Glutamatergic neuron (in vitro differentiated cells): Measurements from ENCODE around the gene RALGPS1. TPM values are rescaled to one million over a fixed set of nuclear protein-coding genes. Genes with fewer than 3 reads are reported as not detected.
A peak's percentile ranks its signal among the peaks of the same experiment; 100 is the strongest.

Source experiments
- DNase-seq: peaks from one replicate; pipeline ENCODE4 v3.0.0; 2022
- H3K27ac Mint-ChIP-seq: one replicate; pipeline ENCODE4 v1.8.0; 2020; ENCODE audit warnings: mild to moderate bottlenecking, mixed read lengths, inconsistent platforms; ENCODE audit not compliant: unreplicated experiment
- H3K27me3 Mint-ChIP-seq: one replicate; pipeline ENCODE4 v1.8.0; 2020; ENCODE audit warnings: mild to moderate bottlenecking, moderate library complexity, mixed read lengths, inconsistent platforms; ENCODE audit not compliant: unreplicated experiment
- H3K36me3 Mint-ChIP-seq: one replicate; pipeline ENCODE4 v1.8.0; 2020; ENCODE audit warnings: mild to moderate bottlenecking, mixed read lengths, inconsistent platforms; ENCODE audit not compliant: unreplicated experiment
- H3K4me1 Mint-ChIP-seq: one replicate; pipeline ENCODE4 v1.8.0; 2020; ENCODE audit warnings: mild to moderate bottlenecking, low read depth, mixed read lengths, inconsistent platforms; ENCODE audit not compliant: unreplicated experiment
- H3K4me3 Mint-ChIP-seq: one replicate; pipeline ENCODE4 v1.8.0; 2020; ENCODE audit warnings: mild to moderate bottlenecking, mixed read lengths, inconsistent platforms; ENCODE audit not compliant: unreplicated experiment
- H3K9me3 Mint-ChIP-seq: one replicate; pipeline ENCODE4 v1.8.0; 2020; ENCODE audit warnings: mild to moderate bottlenecking, moderate library complexity, mixed read lengths, inconsistent platforms; ENCODE audit not compliant: unreplicated experiment
- total RNA-seq: library from RNA; stranded (reverse); fragmentation: NEBNext Ultra II Directional; extraction: Animal tissue kit (Norgen Biotek cat#: 25700); gene quantifications from one replicate; pipeline ENCODE4 v1.2.1, GENCODE V29; 2021; ENCODE audit not compliant: unreplicated experiment
- TF ChIP-seq, protein P1 (sequence below): fragments of 200-600 bp; sonication (generic); IDR thresholded peaks from one replicate; pipeline ENCODE4 v1.5.0; 2021; ENCODE audit not compliant: partially characterized antibody, unreplicated experiment

Gene RALGPS1
- total RNA-seq, 1 donor from 2014 or later: 23.8 TPM

DNA sequence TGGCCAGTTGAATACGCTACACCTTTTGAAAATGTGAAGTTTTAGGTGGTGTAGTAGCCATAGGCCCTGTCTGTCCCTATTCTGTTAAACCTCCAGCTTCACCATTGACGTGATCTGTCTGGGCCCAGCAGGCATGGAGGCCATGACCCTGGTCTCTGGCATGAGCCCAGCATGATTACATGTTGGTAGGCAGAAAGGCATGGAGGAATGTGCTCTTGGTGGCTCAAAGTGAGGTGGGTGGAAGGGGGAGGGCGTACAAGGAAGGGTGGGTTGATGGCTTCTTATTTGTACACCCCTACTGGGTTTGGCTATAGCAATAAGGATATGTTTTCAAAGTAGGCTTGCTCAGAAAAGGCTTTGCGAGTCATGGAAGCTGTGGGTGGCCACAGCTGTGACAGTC, 23.7 kb downstream of the RALGPS1 start:
- Mint-ChIP-seq H3K27ac (no peak overlapping the region), H3K4me1 (peaks cover 4% of the 10 kb centered on the region), H3K36me3 (no peaks in the 10 kb centered on the region), H3K4me3 (no peak overlapping the region), H3K9me3 (peaks cover 2% of the 10 kb centered on the region), H3K27me3 (peaks cover 2% of the 10 kb centered on the region)
- no peak for DNase-seq
- TF ChIP-seq, protein P1, sequence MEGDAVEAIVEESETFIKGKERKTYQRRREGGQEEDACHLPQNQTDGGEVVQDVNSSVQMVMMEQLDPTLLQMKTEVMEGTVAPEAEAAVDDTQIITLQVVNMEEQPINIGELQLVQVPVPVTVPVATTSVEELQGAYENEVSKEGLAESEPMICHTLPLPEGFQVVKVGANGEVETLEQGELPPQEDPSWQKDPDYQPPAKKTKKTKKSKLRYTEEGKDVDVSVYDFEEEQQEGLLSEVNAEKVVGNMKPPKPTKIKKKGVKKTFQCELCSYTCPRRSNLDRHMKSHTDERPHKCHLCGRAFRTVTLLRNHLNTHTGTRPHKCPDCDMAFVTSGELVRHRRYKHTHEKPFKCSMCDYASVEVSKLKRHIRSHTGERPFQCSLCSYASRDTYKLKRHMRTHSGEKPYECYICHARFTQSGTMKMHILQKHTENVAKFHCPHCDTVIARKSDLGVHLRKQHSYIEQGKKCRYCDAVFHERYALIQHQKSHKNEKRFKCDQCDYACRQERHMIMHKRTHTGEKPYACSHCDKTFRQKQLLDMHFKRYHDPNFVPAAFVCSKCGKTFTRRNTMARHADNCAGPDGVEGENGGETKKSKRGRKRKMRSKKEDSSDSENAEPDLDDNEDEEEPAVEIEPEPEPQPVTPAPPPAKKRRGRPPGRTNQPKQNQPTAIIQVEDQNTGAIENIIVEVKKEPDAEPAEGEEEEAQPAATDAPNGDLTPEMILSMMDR: no peak

DNA sequence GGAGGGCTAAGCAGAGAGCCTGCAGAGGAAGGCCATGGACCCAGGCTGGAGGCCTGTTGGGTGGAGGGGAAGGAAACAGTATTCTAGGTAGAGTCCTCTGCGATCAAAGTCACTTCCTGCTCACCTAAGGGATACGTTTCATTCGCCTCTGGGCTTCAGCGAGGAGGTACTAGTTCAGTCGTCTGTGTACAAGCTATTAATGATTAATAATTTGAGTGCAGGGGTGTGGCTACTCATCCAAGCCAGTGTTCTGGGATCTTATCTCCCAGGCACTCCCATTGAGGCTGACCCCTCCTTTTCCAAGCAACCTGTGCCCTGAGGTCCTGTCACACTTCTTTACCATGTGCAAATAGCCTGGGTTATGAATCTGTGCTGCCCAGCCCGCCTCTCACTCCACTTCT, 25.2 kb downstream of the RALGPS1 start:
- no peak overlapping the region for H3K27ac Mint-ChIP-seq
- TF ChIP-seq, protein P1: no peak

DNA sequence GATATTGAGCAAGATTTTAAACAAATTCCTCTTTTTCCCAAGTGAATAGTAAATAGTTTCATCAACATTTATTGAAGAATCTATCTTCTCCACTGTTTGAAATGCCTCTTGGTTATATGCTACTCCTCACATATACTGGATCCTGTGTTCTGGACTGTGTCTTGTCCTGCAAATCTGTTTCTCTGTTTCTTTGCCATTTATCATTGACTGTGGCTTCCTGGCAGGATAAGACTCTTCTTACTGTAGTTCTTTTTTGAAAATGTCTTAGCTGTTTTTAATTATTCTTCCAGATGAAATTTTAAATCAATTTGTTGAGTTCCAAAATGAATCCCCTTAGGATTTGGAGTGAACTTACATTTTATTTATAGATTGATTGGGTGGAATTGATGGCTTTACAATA, 27.8 kb downstream of the RALGPS1 start:
- Mint-ChIP-seq H3K27me3 (no peaks in the 10 kb centered on the region), H3K9me3 (peaks cover 2% of the 10 kb centered on the region), H3K4me1 (peaks cover 4% of the 10 kb centered on the region), H3K36me3 (no peaks in the 10 kb centered on the region), H3K27ac (no peak overlapping the region), H3K4me3 (no peak overlapping the region)
- TF ChIP-seq, protein P1: no peak
- no peak for DNase-seq

More for the DNA sequence above, 25.2 kb downstream of the RALGPS1 start:
- Mint-ChIP-seq H3K36me3 (no peaks in the 10 kb centered on the region), H3K4me1 (peaks cover 4% of the 10 kb centered on the region), H3K4me3 (no peak overlapping the region), H3K9me3 (peaks cover 2% of the 10 kb centered on the region), H3K27me3 (no peaks in the 10 kb centered on the region)
- no peak for DNase-seq

DNA sequence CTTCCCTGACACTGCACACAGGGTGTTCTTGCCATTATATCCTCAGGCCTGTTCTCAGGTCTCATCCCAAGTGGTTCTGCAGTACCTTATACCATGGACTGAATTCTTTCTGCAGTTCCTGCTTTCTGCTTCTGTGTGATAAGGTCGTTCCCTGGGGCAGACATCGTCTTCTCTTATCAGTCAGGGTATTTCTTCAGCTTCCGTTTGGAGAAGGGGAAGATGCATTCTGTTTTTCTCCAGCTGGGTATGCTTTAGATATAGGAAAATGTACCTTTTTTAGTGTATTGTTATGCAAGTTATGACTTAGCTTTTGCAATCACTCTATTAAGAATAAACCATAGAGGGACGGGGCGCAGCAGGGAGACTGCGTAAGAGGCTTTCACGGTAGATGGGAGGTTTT, 31.1 kb downstream of the RALGPS1 start:
- H3K4me1 Mint-ChIP-seq: peaks cover 1% of the 10 kb centered on the region
- TF ChIP-seq, protein P1: no peak
- no peak overlapping the region for H3K27ac Mint-ChIP-seq
- H3K9me3 Mint-ChIP-seq: peaks cover 1% of the 10 kb centered on the region
- H3K4me3 Mint-ChIP-seq: peak overlapping the region; percentile 40
- no peaks in the 10 kb centered on the region for H3K36me3 Mint-ChIP-seq
- DNase-seq: no peak
- H3K27me3 Mint-ChIP-seq: no peaks in the 10 kb centered on the region

DNA sequence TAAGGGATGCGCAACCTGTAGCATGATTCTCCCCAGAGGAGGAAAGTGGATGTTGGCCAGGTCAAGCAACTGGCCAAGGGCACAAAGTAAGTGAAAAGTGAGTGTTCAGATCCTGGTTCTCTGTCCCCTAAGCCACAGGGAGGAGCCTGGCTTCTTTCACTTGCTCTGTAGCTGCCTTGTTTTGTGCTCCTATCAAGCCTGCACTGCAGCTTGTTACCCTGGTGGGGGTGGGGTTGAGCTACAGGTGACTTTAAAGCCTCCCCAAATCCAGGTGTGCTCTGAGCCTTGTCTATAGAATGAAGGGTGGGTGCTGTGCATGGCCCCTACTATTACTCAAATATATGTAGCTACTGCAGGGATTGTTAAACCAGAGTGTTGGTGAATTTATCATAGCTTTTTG, 32.9 kb downstream of the RALGPS1 start:
- TF ChIP-seq, protein P1: no peak
- H3K36me3 Mint-ChIP-seq: no peaks in the 10 kb centered on the region
- H3K4me1 Mint-ChIP-seq: peaks cover 3% of the 10 kb centered on the region
- peaks cover 5% of the 10 kb centered on the region for H3K9me3 Mint-ChIP-seq
- H3K4me3 Mint-ChIP-seq: no peak overlapping the region
- H3K27me3 Mint-ChIP-seq: no peaks in the 10 kb centered on the region
- H3K27ac Mint-ChIP-seq: no peak overlapping the region
- no peak for DNase-seq
